SKM-1 treated with dmso at 0.1 percent for 144 hours (cell line): ENCODE results near the gene MYO9B.

ENCODE experiments used
- DNase-seq: peaks from one replicate; lab custom pipeline; 2025; ENCODE audit not compliant: unreplicated experiment; lab: John Stamatoyannopoulos, UW

The MYO9B gene

GRCh38 chr19:17260842-17261325 lies 185.3 kb downstream of the MYO9B start:
- peak; percentile 89 for DNase-seq

- no peak for DNase-seq
Observed at GRCh38 chr19:17262557-17262956, 187.0 kb downstream of the MYO9B start.
